SW 1271 (cell line): ENCODE data around the gene PRPF38B.
"Not testable (repeated sequence)": the region's sequence is repeated elsewhere in the genome, so short reads cannot be mapped to it uniquely, and the experiment has no call there.

Experiments used
- DNase-seq, 2 experiments: peaks; one replicate each; lab custom pipeline; 2025; lab: John Stamatoyannopoulos, UW

PRPF38B gene

GRCh38 chr1:108679586-108680213, 12.4 kb upstream of the PRPF38B start:
- no peak for DNase-seq

DNA sequence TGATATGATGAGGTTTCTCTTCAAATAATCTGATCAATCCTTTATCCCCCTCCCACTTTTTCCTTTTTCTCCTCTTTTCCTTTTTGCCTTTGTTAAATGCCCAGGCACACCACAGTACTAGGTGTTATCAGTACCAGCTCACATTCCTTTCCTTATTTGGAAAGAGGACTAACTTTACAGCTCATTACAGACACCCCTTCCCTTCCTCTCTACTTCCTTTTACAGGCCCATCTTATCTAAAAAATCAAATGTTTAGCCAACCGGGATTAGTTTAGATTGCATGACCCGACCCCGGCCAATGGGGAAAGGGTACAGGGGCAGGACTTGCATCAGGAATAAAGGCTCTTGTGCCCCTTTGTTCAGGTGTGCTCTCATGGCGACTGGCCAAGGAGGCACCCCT, 10.4 kb upstream of the PRPF38B start:
- DNase-seq = not testable (repeated sequence)

- DNase-seq = no peak
These were observed 6.6 kb upstream of the PRPF38B start for GRCh38 chr1:108685529-108685928.

DNA sequence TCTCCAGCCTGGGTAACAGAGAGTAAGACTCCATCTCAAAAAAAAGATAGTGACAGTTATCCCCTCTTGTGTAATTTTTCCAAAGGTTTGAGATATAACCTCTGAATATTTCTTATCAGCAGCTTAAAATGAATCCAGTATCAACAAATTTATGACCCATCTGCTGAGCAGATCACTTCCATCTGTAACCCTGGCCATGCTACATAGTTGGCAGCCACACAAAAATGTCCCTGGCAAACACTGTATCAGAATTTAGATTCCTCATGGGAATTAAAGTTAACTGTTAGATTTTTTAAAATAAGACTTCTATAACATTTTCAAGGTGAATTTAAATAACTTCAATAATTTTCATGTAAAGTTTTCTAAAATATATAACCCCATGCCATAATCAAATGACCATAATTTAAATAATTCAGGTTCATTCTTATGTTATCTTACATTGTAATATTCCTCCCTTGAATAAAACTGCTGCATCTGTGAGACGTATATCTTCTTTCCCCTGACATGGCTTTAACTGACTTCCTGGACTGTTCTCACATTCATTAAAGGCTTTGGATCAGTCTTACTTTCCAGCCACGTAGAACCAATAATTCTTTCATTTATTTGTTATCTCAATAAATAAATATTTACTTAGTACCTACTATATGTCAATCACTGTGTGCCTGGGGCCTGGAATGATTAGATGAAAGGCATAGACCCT, 5.3 kb upstream of the PRPF38B start:
- DNase-seq = no peak

- DNase-seq = no peak
These were observed 775 bp upstream of the PRPF38B start for GRCh38 chr1:108691128-108691941.

DNA sequence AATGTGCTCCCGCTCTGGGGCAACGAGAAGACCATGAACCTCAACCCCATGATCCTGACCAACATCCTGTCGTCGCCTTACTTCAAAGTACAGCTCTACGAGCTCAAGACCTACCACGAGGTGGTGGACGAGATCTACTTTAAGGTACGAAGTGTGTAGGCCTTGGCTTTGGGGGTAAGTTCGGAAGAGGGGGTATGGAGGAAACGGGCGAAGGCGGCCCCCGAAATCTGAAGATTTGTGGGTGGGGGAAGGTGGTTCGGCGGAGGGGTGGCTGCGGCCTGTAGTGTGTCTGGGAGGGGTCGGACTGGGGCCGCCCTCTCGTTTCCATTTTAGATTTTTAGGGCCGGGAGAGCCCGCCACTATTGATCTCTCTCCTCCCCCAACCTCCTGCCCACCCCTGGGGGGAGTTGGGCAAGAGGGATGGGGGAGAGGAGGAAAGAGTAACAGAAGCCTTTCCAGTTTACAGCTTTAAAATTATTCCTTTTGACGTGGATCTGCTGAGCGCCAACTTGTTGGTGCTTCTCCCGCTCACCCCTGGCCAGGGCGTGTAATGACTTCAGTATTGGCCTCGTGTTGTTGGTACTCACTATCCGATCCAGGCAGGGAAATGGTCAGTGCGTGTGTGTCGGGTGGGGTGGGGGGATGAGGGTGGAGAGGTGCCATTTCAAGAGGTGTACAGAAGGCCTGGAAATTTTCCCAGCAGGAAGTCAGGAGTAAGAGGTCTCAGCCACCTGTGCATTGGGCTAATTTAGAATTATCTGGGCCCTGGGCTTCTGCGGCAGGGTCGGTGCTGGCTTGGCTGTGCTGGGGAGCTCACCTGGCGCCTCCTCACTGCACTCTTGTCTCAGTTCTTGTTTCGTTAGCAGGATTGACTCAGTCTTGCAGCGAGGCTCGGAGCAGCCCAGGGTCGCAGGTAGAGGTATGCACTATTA, 880 bp downstream of the PRPF38B start:
- peak in 1 of 2 experiments; percentile 39 for DNase-seq

GRCh38 chr1:108695535-108695934, 3.4 kb downstream of the PRPF38B start:
- no peak for DNase-seq

- no peak for DNase-seq
These were observed 7.5 kb downstream of the PRPF38B start for GRCh38 chr1:108699375-108700332.

- no peak for DNase-seq
These were observed 9.2 kb downstream of the PRPF38B start for GRCh38 chr1:108701176-108701849.

GRCh38 chr1:108702109-108702508, 10.0 kb downstream of the PRPF38B start:
- DNase-seq = not testable (repeated sequence)

- DNase-seq = no peak
These were observed 11.8 kb downstream of the PRPF38B start for GRCh38 chr1:108703939-108704338.

- peak in 1 of 2 experiments; percentile 19 for DNase-seq
These were observed 12.4 kb downstream of the PRPF38B start for GRCh38 chr1:108704496-108704895.

DNA sequence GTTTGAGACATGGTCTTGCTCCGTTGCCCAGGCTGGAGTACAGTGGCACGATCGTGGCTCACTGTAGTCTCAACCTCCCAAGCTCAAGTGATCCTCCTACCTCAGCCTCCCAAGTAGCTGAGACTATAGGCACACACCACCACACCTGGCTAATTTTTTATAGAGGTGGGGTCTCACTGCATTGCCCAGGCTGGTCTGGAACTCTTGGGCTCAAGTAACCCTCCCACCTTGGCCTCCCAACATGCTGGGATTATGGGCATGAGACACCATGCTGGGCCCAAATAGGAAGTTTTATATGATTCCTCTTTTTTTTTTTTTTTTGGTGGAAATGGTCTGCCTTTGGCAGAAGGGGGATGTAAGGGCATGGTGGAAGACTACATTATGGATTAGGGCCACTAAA, 14.5 kb downstream of the PRPF38B start:
- no peak for DNase-seq

GRCh38 chr1:108708691-108709660, 16.9 kb downstream of the PRPF38B start:
- DNase-seq = no peak

DNA sequence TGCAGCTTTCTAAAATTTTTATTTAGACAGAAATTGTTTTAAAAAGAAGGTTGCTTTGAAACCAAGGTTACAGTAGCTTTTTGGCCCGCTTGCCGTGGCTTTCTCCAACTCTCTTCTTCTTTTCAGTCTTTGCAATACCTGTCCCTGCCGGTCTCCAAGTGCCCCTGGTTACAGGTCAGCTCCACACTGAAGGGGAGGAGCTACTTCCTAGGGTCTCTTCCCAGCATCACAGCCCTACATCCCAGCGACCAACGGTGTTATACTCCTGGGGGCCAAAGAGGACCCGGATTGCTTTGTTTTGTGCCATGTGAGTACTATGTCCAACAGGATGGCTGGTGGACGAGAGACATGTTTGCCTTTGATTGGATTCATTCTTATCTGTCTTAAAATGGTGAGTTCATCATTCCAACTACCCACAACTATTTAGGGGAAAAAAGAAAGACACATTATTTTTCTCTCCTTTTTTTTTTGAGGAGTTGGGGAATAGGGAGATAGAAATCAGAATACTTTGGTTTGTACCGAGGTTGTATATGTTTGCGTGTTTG, 20.6 kb downstream of the PRPF38B start, which contains the start of gene FNDC7:
FNDC7 (plus strand) TSS at position 303 of the 545 bp plus-strand sequence; CDS start at position 329, 26 bp downstream.
- DNase-seq = no peak

- DNase-seq = no peak
These were observed 23.8 kb downstream of the PRPF38B start for GRCh38 chr1:108715932-108716331.

DNA sequence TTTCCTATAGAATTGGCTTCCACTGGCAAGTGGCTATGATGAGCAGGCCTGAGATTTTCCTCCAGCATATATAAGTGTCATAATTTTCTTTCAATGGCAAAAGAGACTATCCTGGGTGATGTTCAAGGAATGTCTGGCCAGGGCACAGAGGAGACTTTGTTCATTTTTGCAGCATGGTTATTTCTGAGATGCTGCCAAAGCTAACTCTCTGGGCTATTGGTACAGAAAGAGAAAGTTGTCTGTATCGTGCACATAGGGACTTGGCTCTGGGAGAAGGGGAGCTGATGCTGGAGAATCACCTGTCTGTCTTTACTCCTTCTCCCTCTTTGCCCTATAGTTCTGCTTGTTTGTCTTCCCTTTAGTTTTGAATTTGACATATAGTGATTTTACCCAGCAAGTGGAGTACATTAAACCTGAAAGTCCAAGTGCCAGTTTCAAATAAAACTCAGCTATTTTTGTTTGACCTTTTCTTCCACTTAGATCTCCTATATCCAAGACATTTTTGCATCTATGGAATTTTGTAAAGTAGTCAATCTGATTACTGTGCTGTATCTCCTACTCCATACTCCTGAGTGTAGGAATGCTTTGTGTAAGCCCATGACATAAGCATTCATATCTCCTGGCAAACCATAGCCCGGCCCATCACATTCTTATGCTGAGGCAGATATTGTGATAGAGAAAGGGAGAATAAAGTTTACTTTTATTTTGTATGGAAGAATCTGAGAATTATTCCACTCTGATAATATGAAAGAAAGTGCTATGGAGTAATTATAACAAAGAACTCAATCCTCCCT, 24.5 kb downstream of the PRPF38B start:
- DNase-seq = no peak
